Measurements from ENCODE around the gene B3GNT5.

B3GNT5 gene

DNA sequence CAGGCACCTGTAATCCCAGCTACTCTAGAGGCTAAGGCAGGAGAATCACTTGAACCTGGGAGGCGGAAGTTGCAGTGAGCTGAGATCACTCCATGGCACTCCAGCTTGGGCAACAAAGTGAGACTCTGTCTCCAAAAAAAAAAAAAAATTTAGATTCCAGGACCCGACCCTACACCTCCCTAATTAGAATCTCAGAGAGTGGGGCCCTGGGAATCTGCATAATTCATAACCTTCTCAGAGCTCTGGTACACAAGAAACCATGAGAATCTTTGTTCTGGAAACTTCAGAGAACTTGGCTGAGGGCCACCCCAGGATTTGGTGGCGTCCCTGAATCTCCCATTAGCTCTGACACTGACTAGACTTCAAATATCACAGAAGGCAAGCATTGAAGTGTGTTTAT is 31.5 kb downstream of the B3GNT5 start:
- no peak for TF ChIP-seq CTCF (IDR thresholded peaks at IDR 0.05; ENCODE audit: unreplicated experiment in 3 of 3)
- Mint-ChIP-seq H3K4me3 (no peak overlapping the region), H3K27me3 (ENCODE audit: low read depth) (no peaks in the 10 kb centered on the region), H3K27ac (no peak overlapping the region), H3K36me3 (ENCODE audit: low read depth) (no peaks in the 10 kb centered on the region), H3K9me3 (no peaks in the 10 kb centered on the region), H3K4me1 (peaks cover 10% of the 10 kb centered on the region)

DNA sequence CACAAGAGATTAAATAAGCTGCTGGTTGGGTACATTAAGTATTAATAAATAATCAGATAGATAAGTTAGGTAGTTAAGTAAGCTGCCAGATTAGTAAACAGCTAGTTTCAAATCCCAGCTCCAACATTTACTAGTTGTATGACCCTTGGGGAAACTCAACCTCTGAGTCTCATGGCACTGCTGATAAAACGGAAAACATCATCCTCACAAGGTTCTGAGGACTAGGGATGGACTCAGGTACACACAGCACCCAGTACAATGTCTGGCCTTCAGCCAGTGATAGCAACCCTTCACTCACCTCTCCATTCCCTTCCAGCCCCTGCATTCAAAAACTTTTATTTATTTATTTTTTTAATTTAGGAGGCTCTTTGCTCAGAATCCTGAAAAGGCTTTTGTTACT is 32.3 kb downstream of the B3GNT5 start:
- Mint-ChIP-seq H3K27ac (peak overlapping the region in 1 of 3 experiments; percentile 30), H3K4me3 (no peak overlapping the region), H3K27me3 (ENCODE audit: low read depth) (no peaks in the 10 kb centered on the region), H3K9me3 (no peaks in the 10 kb centered on the region), H3K36me3 (ENCODE audit: low read depth) (no peaks in the 10 kb centered on the region), H3K4me1 (peaks cover 10% of the 10 kb centered on the region)
- no peak for TF ChIP-seq CTCF (IDR thresholded peaks at IDR 0.05; ENCODE audit: unreplicated experiment in 3 of 3)

GRCh38 chr3:183285828-183286457 is 32.9 kb downstream of the B3GNT5 start:
- no peak for TF ChIP-seq CTCF (IDR thresholded peaks at IDR 0.05; ENCODE audit: unreplicated experiment in 3 of 3)
- H3K27ac Mint-ChIP-seq, result peak overlapping the region in 1 of 3 experiments; percentile 30
- H3K36me3 Mint-ChIP-seq (ENCODE audit: low read depth), result no peaks in the 10 kb centered on the region
- H3K4me1 Mint-ChIP-seq, result peaks cover 11% of the 10 kb centered on the region
- H3K4me3 Mint-ChIP-seq, result no peak overlapping the region
- no peaks in the 10 kb centered on the region for H3K9me3 Mint-ChIP-seq
- H3K27me3 Mint-ChIP-seq (ENCODE audit: low read depth), result no peaks in the 10 kb centered on the region

- no peaks in the 10 kb centered on the region for H3K27me3 Mint-ChIP-seq (ENCODE audit: low read depth)
- TF ChIP-seq CTCF (IDR thresholded peaks at IDR 0.05; ENCODE audit: unreplicated experiment in 3 of 3), result no peak
- peaks cover 2% of the 10 kb centered on the region for H3K9me3 Mint-ChIP-seq
- no peak overlapping the region for H3K27ac Mint-ChIP-seq
- no peak overlapping the region for H3K4me3 Mint-ChIP-seq
- no peaks in the 10 kb centered on the region for H3K36me3 Mint-ChIP-seq (ENCODE audit: low read depth)
- H3K4me1 Mint-ChIP-seq, result peaks cover 23% of the 10 kb centered on the region
Observed at GRCh38 chr3:183287301-183287971, 34.4 kb downstream of the B3GNT5 start.

DNA sequence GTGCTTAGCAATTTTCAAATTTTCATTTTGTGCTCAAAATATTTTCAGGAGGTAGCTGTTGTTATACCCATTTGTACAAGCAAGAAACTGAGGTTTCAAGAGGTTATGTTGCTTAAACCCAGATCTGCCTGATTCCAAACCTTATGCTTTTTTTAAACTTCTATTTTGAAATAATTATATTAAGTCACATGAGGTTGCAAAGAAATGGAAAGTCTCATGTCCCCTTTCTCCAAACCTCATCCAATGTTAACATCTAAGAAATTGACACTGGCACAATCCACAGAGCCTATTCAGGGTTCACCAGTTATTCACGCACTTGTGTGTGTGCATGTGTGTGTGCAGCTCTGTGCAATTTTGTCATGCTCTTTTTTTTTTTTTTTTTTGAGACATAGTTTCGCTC is 35.1 kb downstream of the B3GNT5 start:
- H3K27ac Mint-ChIP-seq, result no peak overlapping the region
- no peak overlapping the region for H3K4me3 Mint-ChIP-seq
- TF ChIP-seq CTCF (IDR thresholded peaks at IDR 0.05; ENCODE audit: unreplicated experiment in 3 of 3), result no peak
- peaks cover 2% of the 10 kb centered on the region for H3K9me3 Mint-ChIP-seq
- peaks cover 23% of the 10 kb centered on the region for H3K4me1 Mint-ChIP-seq
- no peaks in the 10 kb centered on the region for H3K36me3 Mint-ChIP-seq (ENCODE audit: low read depth)
- H3K27me3 Mint-ChIP-seq (ENCODE audit: low read depth), result no peaks in the 10 kb centered on the region

- no peak overlapping the region for H3K4me3 Mint-ChIP-seq
- H3K36me3 Mint-ChIP-seq (ENCODE audit: low read depth), result peaks cover 3% of the 10 kb centered on the region
- H3K9me3 Mint-ChIP-seq, result peaks cover 2% of the 10 kb centered on the region
- TF ChIP-seq CTCF (IDR thresholded peaks at IDR 0.05; ENCODE audit: unreplicated experiment in 3 of 3), result no peak
- peaks cover 23% of the 10 kb centered on the region for H3K4me1 Mint-ChIP-seq
- H3K27ac Mint-ChIP-seq, result no peak overlapping the region
- no peaks in the 10 kb centered on the region for H3K27me3 Mint-ChIP-seq (ENCODE audit: low read depth)
Observed at GRCh38 chr3:183290216-183290615, 37.2 kb downstream of the B3GNT5 start.
